ENCODE measurements around the gene ATF7IP.
A peak's percentile ranks its signal among the peaks of the same experiment; 100 is the strongest.

Gene ATF7IP

DNA sequence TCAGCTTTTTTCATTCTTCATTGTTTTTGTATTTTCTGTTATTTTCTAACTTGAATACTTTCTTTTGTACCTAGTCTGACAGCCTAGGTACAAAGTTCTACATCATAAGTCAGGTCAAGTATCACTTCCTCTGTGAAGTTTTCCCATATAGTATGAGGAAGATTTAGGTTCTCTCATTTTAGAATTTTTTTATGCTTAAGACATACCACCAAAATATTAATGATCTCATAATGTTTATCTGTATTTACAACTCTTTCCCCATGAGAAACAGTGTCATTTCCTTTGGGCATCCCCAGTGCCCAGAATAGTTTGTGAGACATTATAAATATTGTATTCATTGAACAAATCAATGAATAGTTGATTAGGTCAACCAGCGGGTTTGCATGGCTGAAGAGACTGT is 3.1 kb upstream of the ATF7IP start:
- ATAC-seq (no peak), DNase-seq (no peak)
- peaks cover 32% of the 10 kb centered on the region for H3K4me1 Mint-ChIP-seq
- H3K4me3 Mint-ChIP-seq: peak overlapping the region; percentile 25
- peaks cover 2% of the 10 kb centered on the region for H3K27me3 Mint-ChIP-seq
- H3K36me3 Mint-ChIP-seq (ENCODE audit: low read depth): peaks cover 19% of the 10 kb centered on the region
- H3K27ac Mint-ChIP-seq: peak overlapping the region; percentile 59
- H3K9me3 Mint-ChIP-seq: no peaks in the 10 kb centered on the region

DNA sequence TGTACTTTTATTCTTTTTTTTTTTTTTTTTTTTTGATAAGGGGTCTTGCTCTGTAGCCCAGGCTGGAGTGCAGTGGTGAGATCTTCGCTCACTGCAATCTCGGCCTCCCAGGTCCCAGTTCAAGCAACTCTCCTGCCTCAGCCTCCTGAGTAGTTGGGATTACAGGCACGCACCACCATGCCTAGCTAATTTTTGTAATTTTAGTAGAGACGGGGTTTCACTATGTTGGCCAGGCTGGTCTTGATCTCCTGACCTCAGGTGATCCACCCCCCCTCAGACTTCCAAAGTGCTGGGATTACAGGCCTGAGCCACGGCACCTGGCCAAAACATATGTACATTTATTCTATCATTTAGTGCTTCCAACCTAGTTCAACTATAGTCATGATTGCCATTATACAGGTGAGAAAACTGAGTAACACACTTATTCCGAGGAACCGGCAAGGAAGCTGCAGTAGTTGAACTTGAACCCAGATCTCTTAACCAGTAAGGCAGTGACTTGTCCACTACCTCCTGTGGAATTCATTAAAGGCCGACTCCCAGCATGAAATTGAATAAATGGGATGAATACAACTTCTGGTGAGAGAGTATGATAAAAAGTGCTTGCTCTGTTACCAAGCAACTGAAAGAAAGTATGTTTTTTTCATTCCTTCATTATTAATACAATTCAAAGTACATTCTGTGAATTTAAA is 755 bp upstream of the ATF7IP start:
- no peaks in the 10 kb centered on the region for H3K9me3 Mint-ChIP-seq
- H3K4me1 Mint-ChIP-seq: peaks cover 50% of the 10 kb centered on the region
- peak overlapping the region; percentile 93 for H3K27ac Mint-ChIP-seq
- peaks cover 2% of the 10 kb centered on the region for H3K27me3 Mint-ChIP-seq
- ATAC-seq: no peak
- peaks cover 24% of the 10 kb centered on the region for H3K36me3 Mint-ChIP-seq (ENCODE audit: low read depth)
- peak overlapping the region; percentile 81 for H3K4me3 Mint-ChIP-seq
- no peak for DNase-seq

DNA sequence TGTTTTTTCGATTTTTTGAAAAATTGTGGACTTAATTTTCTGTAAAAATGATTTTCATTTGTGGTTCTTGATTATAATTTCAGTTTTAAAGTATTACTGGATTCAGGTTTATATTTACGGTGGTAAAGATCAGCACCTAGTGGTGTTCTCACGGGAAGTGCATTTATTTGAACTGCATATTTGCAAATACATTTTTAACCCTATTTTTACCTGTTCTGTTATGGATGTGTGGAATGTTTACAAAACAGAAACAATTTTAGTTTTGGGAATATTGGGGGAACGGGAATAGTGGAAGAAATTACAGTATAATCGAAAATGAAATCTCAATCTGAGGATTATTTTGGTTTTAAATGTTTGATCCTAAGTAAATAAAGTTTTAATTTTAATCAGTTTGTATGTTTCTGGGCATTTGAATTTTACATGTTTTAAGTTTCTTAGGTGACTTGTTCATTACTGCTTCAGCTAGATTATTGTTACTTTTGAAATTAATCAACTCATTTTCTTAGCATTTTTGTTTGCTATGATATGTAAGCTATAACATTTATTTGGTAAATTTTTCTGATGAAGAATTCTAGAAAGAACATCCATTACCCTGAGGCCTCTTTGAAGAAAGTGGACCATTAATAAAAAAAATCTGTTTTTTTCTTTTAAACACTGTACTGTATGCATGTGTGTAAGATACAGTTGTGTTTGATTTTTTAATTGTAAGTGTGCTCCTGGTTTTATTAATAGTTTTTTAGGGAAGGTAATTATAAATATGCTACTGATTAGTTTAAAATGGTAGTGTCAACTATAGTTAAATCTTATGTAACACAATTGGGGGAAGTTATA is 942 bp downstream of the ATF7IP start:
- no peak for ATAC-seq
- Mint-ChIP-seq H3K36me3 (ENCODE audit: low read depth) (peaks cover 33% of the 10 kb centered on the region), H3K4me1 (peaks cover 61% of the 10 kb centered on the region), H3K27me3 (peaks cover 2% of the 10 kb centered on the region), H3K4me3 (peak overlapping the region; percentile 81), H3K9me3 (no peaks in the 10 kb centered on the region), H3K27ac (peak overlapping the region; percentile 93)
- DNase-seq: no peak

- ATAC-seq (peak; percentile 62), DNase-seq (no peak)
- peaks cover 32% of the 10 kb centered on the region for H3K36me3 Mint-ChIP-seq (ENCODE audit: low read depth)
- no peaks in the 10 kb centered on the region for H3K9me3 Mint-ChIP-seq
- H3K4me1 Mint-ChIP-seq: peaks cover 67% of the 10 kb centered on the region
- H3K27me3 Mint-ChIP-seq: peaks cover 2% of the 10 kb centered on the region
- peak overlapping the region; percentile 81 for H3K4me3 Mint-ChIP-seq
- H3K27ac Mint-ChIP-seq: peak overlapping the region; percentile 93
Measured at GRCh38 chr12:14367040-14367661, 1.7 kb downstream of the ATF7IP start.

DNA sequence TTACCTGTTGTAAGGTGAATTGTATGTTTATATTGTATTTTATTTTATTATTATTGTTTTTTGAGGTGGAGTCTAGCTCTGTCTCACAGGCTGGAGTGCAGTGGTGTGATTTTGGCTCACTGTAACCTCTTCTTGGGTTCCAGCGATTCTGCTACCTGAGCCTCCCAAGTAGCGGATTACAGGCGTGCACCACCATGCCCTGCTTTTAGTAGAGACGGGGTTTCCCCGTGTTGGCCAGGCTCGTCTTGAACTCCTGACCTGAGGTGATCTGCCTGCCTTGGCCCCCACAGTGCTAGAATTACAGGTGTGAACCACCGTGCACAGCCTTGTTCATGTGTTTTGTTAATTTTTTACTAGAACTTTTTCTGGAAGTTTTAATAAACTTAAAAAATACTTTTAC is 3.8 kb downstream of the ATF7IP start:
- Mint-ChIP-seq H3K9me3 (no peaks in the 10 kb centered on the region), H3K27ac (peak overlapping the region; percentile 73), H3K4me3 (no peak overlapping the region), H3K36me3 (ENCODE audit: low read depth) (peaks cover 29% of the 10 kb centered on the region), H3K4me1 (peaks cover 79% of the 10 kb centered on the region), H3K27me3 (peaks cover 2% of the 10 kb centered on the region)
- ATAC-seq (no peak), DNase-seq (no peak)

GRCh38 chr12:14373217-14373616 is 7.7 kb downstream of the ATF7IP start:
- peak overlapping the region; percentile 38 for H3K4me3 Mint-ChIP-seq
- no peaks in the 10 kb centered on the region for H3K27me3 Mint-ChIP-seq
- H3K36me3 Mint-ChIP-seq (ENCODE audit: low read depth): peaks cover 35% of the 10 kb centered on the region

GRCh38 chr12:14379508-14379907 is 14.0 kb downstream of the ATF7IP start:
- no peak for DNase-seq
- Mint-ChIP-seq H3K36me3 (ENCODE audit: low read depth) (peaks cover 57% of the 10 kb centered on the region), H3K4me1 (peaks cover 43% of the 10 kb centered on the region), H3K4me3 (no peak overlapping the region), H3K27ac (no peak overlapping the region), H3K9me3 (peaks cover 26% of the 10 kb centered on the region), H3K27me3 (no peaks in the 10 kb centered on the region)
- no peak for ATAC-seq

More at GRCh38 chr12:14373217-14373616, 7.7 kb downstream of the ATF7IP start:
- H3K27ac Mint-ChIP-seq: peak overlapping the region; percentile 88
- H3K4me1 Mint-ChIP-seq: peaks cover 70% of the 10 kb centered on the region
- no peaks in the 10 kb centered on the region for H3K9me3 Mint-ChIP-seq
- DNase-seq: no peak
- peak; percentile 50 for ATAC-seq

GRCh38 chr12:14384783-14385638 is 19.5 kb downstream of the ATF7IP start:
- DNase-seq: peak; percentile 46
- Mint-ChIP-seq H3K4me3 (peak overlapping the region; percentile 82), H3K36me3 (ENCODE audit: low read depth) (peaks cover 39% of the 10 kb centered on the region)

DNA sequence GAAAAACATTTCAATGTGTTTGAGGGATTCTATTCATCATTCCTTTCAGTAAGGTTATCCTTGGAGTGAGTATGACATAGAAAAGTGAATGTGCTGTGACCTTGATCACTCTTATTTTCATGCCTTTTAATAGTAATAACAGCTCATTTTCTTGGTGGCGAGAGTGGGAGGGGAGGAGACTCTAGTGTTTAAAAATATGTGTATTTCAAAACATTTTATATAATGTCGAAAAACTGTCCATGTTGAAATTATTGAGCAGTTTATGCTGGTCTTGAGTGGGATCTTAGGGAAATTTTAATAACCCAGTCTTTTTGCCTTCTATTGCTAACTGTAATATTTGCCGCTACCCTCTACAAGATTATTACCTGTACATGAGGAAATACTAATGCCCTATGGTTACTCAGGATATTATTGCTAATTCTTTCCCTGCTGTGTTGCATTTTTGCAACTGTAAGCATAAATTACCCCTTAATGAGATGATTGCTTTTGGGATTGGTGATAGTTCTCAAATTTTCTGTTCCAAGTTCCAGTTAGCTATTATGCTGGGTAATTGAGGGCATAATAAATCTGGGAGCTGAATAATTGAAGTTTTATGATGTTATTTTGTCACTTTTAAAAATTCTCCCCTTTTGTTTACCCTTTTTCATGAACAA is 21.9 kb downstream of the ATF7IP start:
- H3K27ac Mint-ChIP-seq: peak overlapping the region; percentile 85
- no peaks in the 10 kb centered on the region for H3K27me3 Mint-ChIP-seq
- no peak for DNase-seq
- no peaks in the 10 kb centered on the region for H3K9me3 Mint-ChIP-seq
- peaks cover 42% of the 10 kb centered on the region for H3K36me3 Mint-ChIP-seq (ENCODE audit: low read depth)
- peaks cover 76% of the 10 kb centered on the region for H3K4me1 Mint-ChIP-seq
- H3K4me3 Mint-ChIP-seq: peak overlapping the region; percentile 82
- no peak for ATAC-seq

More at GRCh38 chr12:14384783-14385638, 19.5 kb downstream of the ATF7IP start:
- Mint-ChIP-seq H3K27ac (peak overlapping the region; percentile 87), H3K9me3 (peaks cover 8% of the 10 kb centered on the region), H3K4me1 (peaks cover 63% of the 10 kb centered on the region), H3K27me3 (no peaks in the 10 kb centered on the region)
- peak; percentile 99 for ATAC-seq

- no peaks in the 10 kb centered on the region for H3K27me3 Mint-ChIP-seq
- H3K4me3 Mint-ChIP-seq: peak overlapping the region; percentile 55
- H3K27ac Mint-ChIP-seq: peak overlapping the region; percentile 86
- ATAC-seq (no peak), DNase-seq (no peak)
- no peaks in the 10 kb centered on the region for H3K9me3 Mint-ChIP-seq
- H3K36me3 Mint-ChIP-seq (ENCODE audit: low read depth): peaks cover 40% of the 10 kb centered on the region
- H3K4me1 Mint-ChIP-seq: peaks cover 77% of the 10 kb centered on the region
Measured at GRCh38 chr12:14390449-14390848, 25.0 kb downstream of the ATF7IP start.

DNA sequence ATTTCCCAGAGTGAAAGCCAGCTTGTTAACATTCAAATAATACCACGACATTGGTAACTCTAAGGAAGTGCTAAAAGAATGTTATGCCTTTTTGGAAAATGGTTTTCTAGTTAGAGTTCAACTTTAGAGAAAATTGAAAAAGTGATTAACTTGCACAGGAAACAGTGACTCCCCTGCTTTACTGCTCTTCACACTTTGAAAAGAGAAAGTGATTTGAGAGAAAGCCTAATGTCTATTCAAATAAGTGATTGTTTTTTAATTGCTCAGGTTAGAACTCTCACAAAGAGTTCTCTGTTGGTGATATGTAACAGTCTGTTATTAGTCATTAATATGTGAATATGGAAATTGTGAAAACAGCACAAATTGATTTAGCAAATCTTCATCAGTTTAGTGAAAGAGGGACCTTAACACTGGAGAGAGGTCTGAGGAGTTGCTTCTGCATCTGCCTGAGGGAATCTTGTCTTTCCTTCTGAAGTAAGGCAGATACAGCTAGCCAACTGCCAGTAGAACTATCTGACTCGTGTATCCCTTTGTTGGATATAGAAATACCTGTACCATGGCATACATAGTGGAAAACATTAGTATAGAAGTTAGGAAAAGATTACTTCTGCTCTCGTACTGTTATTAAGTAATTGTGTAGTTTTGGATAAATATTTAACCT is 25.5 kb downstream of the ATF7IP start:
- Mint-ChIP-seq H3K9me3 (no peaks in the 10 kb centered on the region), H3K4me3 (peak overlapping the region; percentile 55), H3K27ac (peak overlapping the region; percentile 86), H3K27me3 (no peaks in the 10 kb centered on the region), H3K36me3 (ENCODE audit: low read depth) (peaks cover 40% of the 10 kb centered on the region), H3K4me1 (peaks cover 80% of the 10 kb centered on the region)
- DNase-seq (no peak), ATAC-seq (peak; percentile 21)

GRCh38 chr12:14393751-14394150 is 28.3 kb downstream of the ATF7IP start:
- Mint-ChIP-seq H3K4me3 (peak overlapping the region; percentile 49), H3K27me3 (no peaks in the 10 kb centered on the region), H3K4me1 (peaks cover 90% of the 10 kb centered on the region), H3K36me3 (ENCODE audit: low read depth) (peaks cover 51% of the 10 kb centered on the region), H3K9me3 (peaks cover 9% of the 10 kb centered on the region), H3K27ac (peak overlapping the region; percentile 85)
- ATAC-seq: no peak
- no peak for DNase-seq

Measured in activated naive CD8-positive, alpha-beta T cell treated with anti-CD3 and anti-CD28 coated beads, Interleukin-2, amount 50 U/mL, for 24 hours (primary cell).